ENCODE measurements around the gene PRND. TPM values are rescaled to one million over a fixed set of nuclear protein-coding genes. Genes with fewer than 3 reads are reported as not detected.

Gene PRND
- total RNA-seq, 3 donors from 2014 or later: not detected

DNA sequence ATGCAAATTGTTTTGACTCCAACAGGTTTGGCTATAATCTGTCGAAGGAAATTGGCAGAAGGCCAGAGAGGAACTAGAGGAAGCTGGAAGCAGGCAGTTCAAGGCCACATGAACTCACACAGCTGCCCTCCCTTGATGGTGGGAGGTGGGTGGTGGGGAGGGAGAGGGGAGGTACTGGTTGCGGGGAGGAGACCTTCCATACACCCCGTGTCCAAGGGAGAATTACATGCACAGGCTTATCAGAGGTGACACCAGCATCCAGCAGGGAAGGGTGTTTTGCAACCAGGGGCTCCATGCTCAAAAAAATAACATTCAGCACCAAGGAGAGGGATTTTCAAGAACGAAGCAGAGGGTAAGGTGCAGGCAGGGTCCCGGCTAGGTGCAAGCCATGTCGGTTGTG, 9.1 kb downstream of the PRND start:
- H3K27ac ChIP-seq: no peak overlapping the region
- peaks cover 0 to 11% of the 10 kb centered on the region in 2 donors for H3K27me3 ChIP-seq
- DNase-seq (ENCODE audit: low spot score in 2 of 2): no peak
- H3K4me1 ChIP-seq: no peaks in the 10 kb centered on the region
- no peak overlapping the region for H3K4me3 ChIP-seq
- TF ChIP-seq, protein P1, sequence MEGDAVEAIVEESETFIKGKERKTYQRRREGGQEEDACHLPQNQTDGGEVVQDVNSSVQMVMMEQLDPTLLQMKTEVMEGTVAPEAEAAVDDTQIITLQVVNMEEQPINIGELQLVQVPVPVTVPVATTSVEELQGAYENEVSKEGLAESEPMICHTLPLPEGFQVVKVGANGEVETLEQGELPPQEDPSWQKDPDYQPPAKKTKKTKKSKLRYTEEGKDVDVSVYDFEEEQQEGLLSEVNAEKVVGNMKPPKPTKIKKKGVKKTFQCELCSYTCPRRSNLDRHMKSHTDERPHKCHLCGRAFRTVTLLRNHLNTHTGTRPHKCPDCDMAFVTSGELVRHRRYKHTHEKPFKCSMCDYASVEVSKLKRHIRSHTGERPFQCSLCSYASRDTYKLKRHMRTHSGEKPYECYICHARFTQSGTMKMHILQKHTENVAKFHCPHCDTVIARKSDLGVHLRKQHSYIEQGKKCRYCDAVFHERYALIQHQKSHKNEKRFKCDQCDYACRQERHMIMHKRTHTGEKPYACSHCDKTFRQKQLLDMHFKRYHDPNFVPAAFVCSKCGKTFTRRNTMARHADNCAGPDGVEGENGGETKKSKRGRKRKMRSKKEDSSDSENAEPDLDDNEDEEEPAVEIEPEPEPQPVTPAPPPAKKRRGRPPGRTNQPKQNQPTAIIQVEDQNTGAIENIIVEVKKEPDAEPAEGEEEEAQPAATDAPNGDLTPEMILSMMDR (IDR thresholded peaks at IDR 0.05): no peak
- TF ChIP-seq POLR2A (IDR thresholded peaks at IDR 0.05): no peak
- TF ChIP-seq POLR2AphosphoS5 (IDR thresholded peaks at IDR 0.05): no peak
- intact Hi-C loops (cut with DNase I; ENCODE audit: low total_unique reads): no loop called here
- H3K9me3 ChIP-seq: no peaks in the 10 kb centered on the region
- no peaks in the 10 kb centered on the region for H3K36me3 ChIP-seq

DNA sequence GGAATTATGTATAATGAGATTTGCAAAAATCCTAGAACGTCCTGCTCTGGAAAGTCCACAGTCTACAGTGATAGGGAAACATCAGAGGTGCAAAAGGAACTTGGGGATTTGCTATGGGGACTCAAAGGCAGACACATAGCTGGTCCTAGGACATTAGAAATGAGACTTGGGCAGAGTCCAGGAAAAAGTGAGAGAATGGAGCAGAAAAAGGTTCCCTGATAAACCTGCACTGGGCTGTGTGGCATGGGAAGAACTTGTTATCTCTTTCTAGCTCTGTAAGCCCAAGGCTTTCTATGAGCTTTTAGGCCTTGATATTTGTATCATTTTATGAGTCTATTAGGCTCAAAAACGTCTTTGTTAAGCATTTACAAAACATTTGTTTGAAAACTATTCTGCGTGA, 15.2 kb downstream of the PRND start:
- H3K9me3 ChIP-seq: no peaks in the 10 kb centered on the region
- TF ChIP-seq POLR2A (IDR thresholded peaks at IDR 0.05) (no peak), POLR2AphosphoS5 (IDR thresholded peaks at IDR 0.05) (no peak)
- TF ChIP-seq, protein P1 (IDR thresholded peaks at IDR 0.05): no peak
- no peaks in the 10 kb centered on the region for H3K36me3 ChIP-seq
- no peak for DNase-seq (ENCODE audit: low spot score in 2 of 2)
- H3K4me1 ChIP-seq: no peaks in the 10 kb centered on the region
- peaks cover 0 to 11% of the 10 kb centered on the region in 2 donors for H3K27me3 ChIP-seq
- H3K27ac ChIP-seq: no peak overlapping the region
- H3K4me3 ChIP-seq: no peak overlapping the region
- intact Hi-C loops (cut with DNase I; ENCODE audit: low total_unique reads): no loop called here

DNA sequence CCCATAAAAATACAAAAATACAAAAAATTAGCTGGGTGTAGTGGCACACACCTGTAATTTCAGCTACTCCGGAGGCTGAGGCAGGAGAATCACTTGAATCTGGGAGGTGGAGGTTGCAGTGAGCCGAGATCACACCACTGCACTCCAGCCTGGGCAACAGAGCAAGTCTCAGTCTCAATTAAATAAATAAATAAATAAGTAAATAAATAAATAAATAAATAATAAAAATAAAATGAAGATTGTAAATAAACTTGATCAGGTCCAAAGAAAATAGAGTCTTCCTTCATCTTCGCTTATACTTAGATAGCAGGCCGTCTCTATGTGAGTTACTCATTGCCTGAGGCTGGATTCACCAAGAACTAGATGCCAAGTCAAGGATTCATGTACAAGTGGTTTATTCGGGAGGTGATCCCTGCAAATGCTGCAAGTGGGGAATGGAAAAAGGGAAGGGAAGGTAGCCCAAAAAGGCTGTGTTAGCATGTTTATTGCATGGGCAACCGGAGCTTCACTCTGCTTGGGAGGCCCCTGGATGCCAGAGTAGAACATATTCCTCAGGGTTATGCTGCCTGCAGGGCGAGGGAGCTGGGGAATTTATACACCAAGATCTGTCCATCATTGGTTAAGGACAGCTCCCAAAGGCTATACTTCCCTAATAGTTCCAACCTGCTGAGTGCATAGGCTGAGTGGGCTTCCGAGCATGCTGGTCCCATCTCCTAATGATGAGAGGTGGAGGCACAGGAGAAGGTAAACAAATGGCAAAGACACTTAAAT, 16.3 kb downstream of the PRND start:
- no peak for DNase-seq (ENCODE audit: low spot score in 2 of 2)
- intact Hi-C loops (cut with DNase I; ENCODE audit: low total_unique reads): no loop called here
- Histone ChIP-seq H3K27me3 (peaks cover 0 to 4% of the 10 kb centered on the region in 2 donors), H3K9me3 (no peaks in the 10 kb centered on the region), H3K4me3 (no peak overlapping the region), H3K4me1 (no peaks in the 10 kb centered on the region), H3K27ac (no peak overlapping the region), H3K36me3 (no peaks in the 10 kb centered on the region)
- TF ChIP-seq POLR2AphosphoS5 (IDR thresholded peaks at IDR 0.05) (no peak), POLR2A (IDR thresholded peaks at IDR 0.05) (no peak)
- TF ChIP-seq, protein P1 (IDR thresholded peaks at IDR 0.05): no peak

DNA sequence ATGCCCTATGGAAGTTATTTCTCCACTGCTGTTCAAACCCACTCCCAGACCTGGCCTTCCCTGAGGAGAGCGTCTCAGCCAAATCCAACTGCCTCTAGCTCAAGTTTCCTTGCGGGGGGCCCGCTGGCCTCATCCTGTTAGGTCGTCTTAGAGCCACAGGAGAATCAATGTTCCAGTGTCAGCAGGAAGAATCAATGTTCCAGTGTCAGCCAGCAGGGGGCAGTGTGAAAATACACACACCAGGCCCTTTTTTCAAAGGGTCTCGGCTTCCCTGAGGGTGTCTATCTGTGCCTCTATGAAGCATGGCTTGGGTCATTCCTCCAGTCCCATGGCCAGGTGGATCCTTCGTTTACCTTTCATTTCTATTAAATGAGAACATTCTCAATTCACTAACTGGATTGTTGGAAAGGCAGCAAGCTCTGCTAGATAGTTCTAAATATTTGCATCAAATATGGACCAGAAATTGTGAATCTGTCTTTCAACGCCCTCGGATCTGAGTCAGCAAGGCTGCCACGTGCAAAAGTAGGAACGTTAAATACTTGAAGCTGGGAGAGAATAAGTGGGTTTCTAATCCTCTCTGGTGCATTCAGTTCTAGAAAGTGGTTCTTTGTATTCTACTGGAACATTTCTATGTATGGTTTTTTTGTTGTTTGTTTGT, 19.2 kb downstream of the PRND start:
- intact Hi-C loops (cut with DNase I; ENCODE audit: low total_unique reads): no loop called here
- Histone ChIP-seq H3K9me3 (no peaks in the 10 kb centered on the region), H3K27me3 (no peaks in the 10 kb centered on the region), H3K4me3 (no peak overlapping the region), H3K27ac (no peak overlapping the region), H3K36me3 (no peaks in the 10 kb centered on the region), H3K4me1 (no peaks in the 10 kb centered on the region)
- no peak for DNase-seq (ENCODE audit: low spot score in 2 of 2)
- no peak for TF ChIP-seq POLR2A (IDR thresholded peaks at IDR 0.05)
- TF ChIP-seq, protein P1 (IDR thresholded peaks at IDR 0.05): peak; percentile 36 to 41 (median 40)

DNA sequence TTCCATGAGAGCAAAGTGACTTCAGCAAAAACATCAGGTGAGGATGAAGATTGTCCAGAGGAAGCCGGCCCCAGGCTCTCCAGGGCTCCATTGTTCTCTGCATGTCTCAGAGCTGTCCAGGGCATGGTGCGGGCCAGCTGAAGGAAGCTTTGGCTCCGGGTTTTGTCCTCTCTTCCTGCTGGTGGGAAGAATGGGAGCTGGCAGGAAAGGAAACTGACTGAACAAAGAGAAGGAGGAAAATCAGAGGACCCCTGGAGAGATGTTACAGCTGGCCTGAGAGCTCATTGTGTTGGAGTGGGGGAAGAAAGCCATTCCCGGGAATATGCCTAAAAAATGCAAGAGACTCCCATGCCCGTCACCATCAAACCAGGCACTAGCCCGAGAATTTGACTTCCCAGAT, 27.1 kb downstream of the PRND start:
- no peak overlapping the region for H3K4me3 ChIP-seq
- no peak for DNase-seq (ENCODE audit: low spot score in 2 of 2)
- H3K27ac ChIP-seq: no peak overlapping the region
- TF ChIP-seq POLR2A (IDR thresholded peaks at IDR 0.05) (no peak), POLR2AphosphoS5 (IDR thresholded peaks at IDR 0.05) (no peak)
- TF ChIP-seq, protein P1 (IDR thresholded peaks at IDR 0.05): no peak
- H3K27me3 ChIP-seq: no peaks in the 10 kb centered on the region
- H3K9me3 ChIP-seq: peaks cover 0 to 8% of the 10 kb centered on the region in 2 donors
- H3K4me1 ChIP-seq: no peaks in the 10 kb centered on the region
- no peaks in the 10 kb centered on the region for H3K36me3 ChIP-seq
- intact Hi-C loops (cut with DNase I; ENCODE audit: low total_unique reads): no loop called here
